HFF-Myc (cell line): Measurements from ENCODE around the gene APCDD1L.
"Not testable (repeated sequence)": the region's sequence is repeated elsewhere in the genome, so short reads cannot be mapped to it uniquely, and the experiment has no call there.

Experiments used
- DNase-seq: peaks from one replicate; pipeline ENCODE4 v3.0.0-alpha.2; 2011; ENCODE audit warnings: low read depth; ENCODE audit errors: extremely low read depth
- H3K4me3 ChIP-seq: replicated peaks from 2 replicates; pipeline ENCODE4 v1.5.1; 2011; ENCODE audit warnings: low read depth, mild to moderate bottlenecking, control low read depth, low read length
- CTCF ChIP-seq: IDR thresholded peaks from 2 replicates; pipeline ENCODE4 v1.5.1; 2012; ENCODE audit warnings: mild to moderate bottlenecking, low read depth, low read length, control low read depth; ENCODE audit errors: missing control alignments

Gene APCDD1L

GRCh38 chr20:58416835-58417234 is 98.4 kb downstream of the APCDD1L start:
- DNase-seq: no peak
- no peak overlapping the region for H3K4me3 ChIP-seq
- no peak for TF ChIP-seq CTCF

DNA sequence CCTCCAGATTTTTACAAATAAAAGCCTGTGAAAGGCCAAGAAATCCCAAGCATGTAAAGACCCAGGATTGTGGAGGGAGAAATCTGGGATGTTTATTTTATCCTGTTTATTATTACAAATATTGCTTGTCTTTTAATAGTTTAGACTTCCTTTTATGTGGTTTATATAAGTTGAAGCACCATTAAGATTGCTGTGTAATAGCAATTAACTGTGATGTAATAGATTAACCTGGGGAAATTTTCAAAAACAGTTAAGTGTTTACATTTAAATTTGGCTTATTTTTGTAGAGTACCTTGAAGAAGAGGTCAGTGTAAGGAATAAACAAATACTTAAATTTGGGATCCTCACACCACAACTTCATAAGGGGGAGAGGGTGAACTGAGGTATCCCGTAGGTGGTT is 99.1 kb downstream of the APCDD1L start:
- TF ChIP-seq CTCF: no peak
- DNase-seq: no peak
- no peak overlapping the region for H3K4me3 ChIP-seq

DNA sequence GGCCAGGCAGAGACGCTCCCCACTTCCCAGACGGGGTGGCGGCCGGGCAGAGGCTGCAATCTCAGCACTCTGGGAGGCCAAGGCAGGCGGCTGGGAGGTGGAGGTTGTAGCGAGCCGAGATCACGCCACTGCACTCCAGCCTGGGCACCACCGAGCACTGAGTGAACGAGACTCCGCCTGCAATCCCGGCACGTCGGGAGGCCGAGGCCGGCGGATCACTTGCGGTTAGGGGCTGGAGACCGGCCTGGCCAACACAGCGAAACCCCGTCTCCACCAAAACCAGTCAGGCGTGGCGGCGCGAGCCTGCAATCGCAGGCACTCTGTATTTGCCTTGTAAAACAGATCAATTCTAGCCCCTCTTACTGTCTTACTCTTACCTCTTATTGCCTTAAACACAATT is 100.4 kb downstream of the APCDD1L start:
- DNase-seq, H3K4me3 ChIP-seq: not testable (repeated sequence)

GRCh38 chr20:58414216-58414615 is 101.0 kb downstream of the APCDD1L start:
- DNase-seq, H3K4me3 ChIP-seq: not testable (repeated sequence)
